ENCODE measurements around the gene PLCD3. TPM values are rescaled to one million over a fixed set of nuclear protein-coding genes. Genes with fewer than 3 reads are reported as not detected.

The PLCD3 gene
- total and polyA plus RNA-seq, 2 of the 13 experiments (the other 11 are each of a cell fraction or from before 2014, with no cell fraction given), result 11.3 to 39.1 TPM

DNA sequence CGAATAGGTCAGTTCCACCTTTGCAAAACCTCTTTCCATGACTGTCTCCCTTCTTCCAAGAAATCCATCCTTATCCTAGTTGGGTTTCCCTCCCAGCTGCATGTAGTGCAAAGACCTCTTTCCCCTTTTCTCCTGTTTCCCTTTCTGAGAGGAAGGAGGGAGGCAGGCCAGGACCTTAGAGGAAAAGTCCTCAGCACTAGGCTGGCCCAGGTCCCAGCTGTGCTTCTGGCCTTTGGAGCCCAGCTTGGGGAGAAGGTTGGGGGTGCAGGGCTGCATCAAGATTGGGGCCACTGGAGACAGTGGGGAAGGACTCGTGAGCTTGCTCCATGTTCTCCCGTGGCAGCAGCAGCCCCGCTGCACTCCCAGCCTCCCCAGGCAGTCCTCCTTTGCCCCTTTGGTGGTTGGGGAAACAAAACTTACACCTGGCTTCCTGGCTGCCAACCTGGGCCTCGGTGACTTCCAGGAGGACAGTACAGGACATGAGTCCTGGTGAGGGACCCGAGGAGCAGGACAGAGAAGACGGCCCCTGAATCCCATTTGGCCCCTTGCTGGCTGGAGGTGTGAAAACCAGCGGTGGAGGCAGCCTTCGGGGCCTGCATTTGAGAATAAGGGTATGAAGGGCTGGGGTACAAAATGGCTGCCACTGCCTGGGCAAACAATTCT is 29.8 kb upstream of the PLCD3 start (continued):
- peak; percentile 3; the same call in 1 of the 2 replicates for TF ChIP-seq GATA4 (IDR thresholded peaks at IDR 0.05; ENCODE audit: borderline replicate concordance, low read depth)
- TF ChIP-seq ZKSCAN1 (IDR thresholded peaks at IDR 0.05; ENCODE audit: low read length), result no peak
- no peak; the same call in 1 of the 2 replicates for TF ChIP-seq RXRA (CRISPR knock-in tag; IDR thresholded peaks at IDR 0.05)
- TF ChIP-seq, protein P1, sequence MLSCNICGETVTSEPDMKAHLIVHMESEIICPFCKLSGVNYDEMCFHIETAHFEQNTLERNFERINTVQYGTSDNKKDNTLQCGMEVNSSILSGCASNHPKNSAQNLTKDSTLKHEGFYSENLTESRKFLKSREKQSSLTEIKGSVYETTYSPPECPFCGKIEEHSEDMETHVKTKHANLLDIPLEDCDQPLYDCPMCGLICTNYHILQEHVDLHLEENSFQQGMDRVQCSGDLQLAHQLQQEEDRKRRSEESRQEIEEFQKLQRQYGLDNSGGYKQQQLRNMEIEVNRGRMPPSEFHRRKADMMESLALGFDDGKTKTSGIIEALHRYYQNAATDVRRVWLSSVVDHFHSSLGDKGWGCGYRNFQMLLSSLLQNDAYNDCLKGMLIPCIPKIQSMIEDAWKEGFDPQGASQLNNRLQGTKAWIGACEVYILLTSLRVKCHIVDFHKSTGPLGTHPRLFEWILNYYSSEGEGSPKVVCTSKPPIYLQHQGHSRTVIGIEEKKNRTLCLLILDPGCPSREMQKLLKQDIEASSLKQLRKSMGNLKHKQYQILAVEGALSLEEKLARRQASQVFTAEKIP (CRISPR knock-in tag; IDR thresholded peaks at IDR 0.05; ENCODE audit: borderline replicate concordance), result no peak
- no peak for TF ChIP-seq MIER2 (CRISPR knock-in tag; IDR thresholded peaks at IDR 0.05)
- no peak for TF ChIP-seq FOXA3 (CRISPR knock-in tag; IDR thresholded peaks at IDR 0.05)
- TF ChIP-seq, protein P2, sequence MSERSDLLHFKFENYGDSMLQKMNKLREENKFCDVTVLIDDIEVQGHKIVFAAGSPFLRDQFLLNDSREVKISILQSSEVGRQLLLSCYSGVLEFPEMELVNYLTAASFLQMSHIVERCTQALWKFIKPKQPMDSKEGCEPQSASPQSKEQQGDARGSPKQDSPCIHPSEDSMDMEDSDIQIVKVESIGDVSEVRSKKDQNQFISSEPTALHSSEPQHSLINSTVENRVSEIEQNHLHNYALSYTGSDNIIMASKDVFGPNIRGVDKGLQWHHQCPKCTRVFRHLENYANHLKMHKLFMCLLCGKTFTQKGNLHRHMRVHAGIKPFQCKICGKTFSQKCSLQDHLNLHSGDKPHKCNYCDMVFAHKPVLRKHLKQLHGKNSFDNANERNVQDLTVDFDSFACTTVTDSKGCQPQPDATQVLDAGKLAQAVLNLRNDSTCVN (CRISPR knock-in tag; IDR thresholded peaks at IDR 0.05; ENCODE audit: borderline replicate concordance), result 0 out of 2 replicates have a peak, but pooled peaks have one; percentile 11
- peak; percentile 70 for TF ChIP-seq ZNF138 (CRISPR knock-in tag; IDR thresholded peaks at IDR 0.05; ENCODE audit: low read depth)
- TF ChIP-seq ZNF44 (CRISPR knock-in tag; IDR thresholded peaks at IDR 0.05), result no peak
- TF ChIP-seq, protein P3, sequence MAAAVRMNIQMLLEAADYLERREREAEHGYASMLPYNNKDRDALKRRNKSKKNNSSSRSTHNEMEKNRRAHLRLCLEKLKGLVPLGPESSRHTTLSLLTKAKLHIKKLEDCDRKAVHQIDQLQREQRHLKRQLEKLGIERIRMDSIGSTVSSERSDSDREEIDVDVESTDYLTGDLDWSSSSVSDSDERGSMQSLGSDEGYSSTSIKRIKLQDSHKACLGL (CRISPR knock-in tag; IDR thresholded peaks at IDR 0.05), result peak; percentile 55; the same call in 1 of the 2 replicates
- no peak for TF ChIP-seq PAWR (CRISPR knock-in tag; IDR thresholded peaks at IDR 0.05; ENCODE audit: borderline replicate concordance)
- no peak for TF ChIP-seq ZNF724P (CRISPR knock-in tag; IDR thresholded peaks at IDR 0.05; ENCODE audit: borderline replicate concordance)
- TF ChIP-seq, protein P4, sequence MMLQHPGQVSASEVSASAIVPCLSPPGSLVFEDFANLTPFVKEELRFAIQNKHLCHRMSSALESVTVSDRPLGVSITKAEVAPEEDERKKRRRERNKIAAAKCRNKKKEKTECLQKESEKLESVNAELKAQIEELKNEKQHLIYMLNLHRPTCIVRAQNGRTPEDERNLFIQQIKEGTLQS (CRISPR knock-in tag; IDR thresholded peaks at IDR 0.05), result no peak; the same call in 1 of the 2 replicates
- TF ChIP-seq, protein P5, sequence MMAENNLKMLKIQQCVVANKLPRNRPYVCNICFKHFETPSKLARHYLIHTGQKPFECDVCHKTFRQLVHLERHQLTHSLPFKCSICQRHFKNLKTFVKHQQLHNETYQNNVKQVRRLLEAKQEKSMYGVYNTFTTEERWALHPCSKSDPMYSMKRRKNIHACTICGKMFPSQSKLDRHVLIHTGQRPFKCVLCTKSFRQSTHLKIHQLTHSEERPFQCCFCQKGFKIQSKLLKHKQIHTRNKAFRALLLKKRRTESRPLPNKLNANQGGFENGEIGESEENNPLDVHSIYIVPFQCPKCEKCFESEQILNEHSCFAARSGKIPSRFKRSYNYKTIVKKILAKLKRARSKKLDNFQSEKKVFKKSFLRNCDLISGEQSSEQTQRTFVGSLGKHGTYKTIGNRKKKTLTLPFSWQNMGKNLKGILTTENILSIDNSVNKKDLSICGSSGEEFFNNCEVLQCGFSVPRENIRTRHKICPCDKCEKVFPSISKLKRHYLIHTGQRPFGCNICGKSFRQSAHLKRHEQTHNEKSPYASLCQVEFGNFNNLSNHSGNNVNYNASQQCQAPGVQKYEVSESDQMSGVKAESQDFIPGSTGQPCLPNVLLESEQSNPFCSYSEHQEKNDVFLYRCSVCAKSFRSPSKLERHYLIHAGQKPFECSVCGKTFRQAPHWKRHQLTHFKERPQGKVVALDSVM (CRISPR knock-in tag; IDR thresholded peaks at IDR 0.05), result no peak
- TF ChIP-seq MED1 (CRISPR knock-in tag; IDR thresholded peaks at IDR 0.05), result no peak
- TF ChIP-seq, protein P6, sequence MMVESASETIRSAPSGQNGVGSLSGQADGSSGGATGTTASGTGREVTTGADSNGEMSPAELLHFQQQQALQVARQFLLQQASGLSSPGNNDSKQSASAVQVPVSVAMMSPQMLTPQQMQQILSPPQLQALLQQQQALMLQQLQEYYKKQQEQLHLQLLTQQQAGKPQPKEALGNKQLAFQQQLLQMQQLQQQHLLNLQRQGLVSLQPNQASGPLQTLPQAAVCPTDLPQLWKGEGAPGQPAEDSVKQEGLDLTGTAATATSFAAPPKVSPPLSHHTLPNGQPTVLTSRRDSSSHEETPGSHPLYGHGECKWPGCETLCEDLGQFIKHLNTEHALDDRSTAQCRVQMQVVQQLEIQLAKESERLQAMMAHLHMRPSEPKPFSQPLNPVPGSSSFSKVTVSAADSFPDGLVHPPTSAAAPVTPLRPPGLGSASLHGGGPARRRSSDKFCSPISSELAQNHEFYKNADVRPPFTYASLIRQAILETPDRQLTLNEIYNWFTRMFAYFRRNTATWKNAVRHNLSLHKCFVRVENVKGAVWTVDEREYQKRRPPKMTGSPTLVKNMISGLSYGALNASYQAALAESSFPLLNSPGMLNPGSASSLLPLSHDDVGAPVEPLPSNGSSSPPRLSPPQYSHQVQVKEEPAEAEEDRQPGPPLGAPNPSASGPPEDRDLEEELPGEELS (CRISPR knock-in tag; IDR thresholded peaks at IDR 0.05), result no peak
- TF ChIP-seq SMARCC2 (IDR thresholded peaks at IDR 0.05), result no peak
- TF ChIP-seq JUNB (CRISPR knock-in tag; IDR thresholded peaks at IDR 0.05; ENCODE audit: borderline replicate concordance), result no peak
- TF ChIP-seq JARID2 (CRISPR knock-in tag; IDR thresholded peaks at IDR 0.05; ENCODE audit: insufficient replicate concordance), result no peak
- TF ChIP-seq IRF2 (CRISPR knock-in tag; IDR thresholded peaks at IDR 0.05), result no peak
- 0 out of 2 replicates have a peak, but pooled peaks have one; percentile 6 for TF ChIP-seq NR2F2 (IDR thresholded peaks at IDR 0.05; ENCODE audit: borderline replicate concordance, low read depth)
- TF ChIP-seq MAF1 (CRISPR knock-in tag; IDR thresholded peaks at IDR 0.05; ENCODE audit: borderline replicate concordance), result no peak
- TF ChIP-seq ELF1 (CRISPR knock-in tag; IDR thresholded peaks at IDR 0.05), result no peak
